Osteoblast (primary cell): ENCODE data around the gene NDUFC1. TPM values are rescaled to one million over a fixed set of nuclear protein-coding genes. Genes with fewer than 3 reads are reported as not detected.

Experiments
- DNase-seq: peaks from one replicate; pipeline ENCODE4 v3.0.0; 2011; ENCODE audit warnings: low spot score, mixed read lengths; ENCODE audit not compliant: insufficient read length; ENCODE audit errors: missing footprints
- H2AFZ ChIP-seq: 2 replicates; pipeline ENCODE4 v1.6.0; 2011; ENCODE audit warnings: mild to moderate bottlenecking, low read length
- H3K27ac ChIP-seq: 2 replicates; pipeline ENCODE4 v1.5.1; 2011; ENCODE audit warnings: mild to moderate bottlenecking, low read depth, low read length, moderate library complexity
- H3K27me3 ChIP-seq: 2 replicates; pipeline ENCODE4 v1.6.0; 2012; ENCODE audit warnings: mild to moderate bottlenecking, control low read depth, inconsistent platforms, low read length, moderate library complexity; ENCODE audit not compliant: insufficient read depth
- H3K36me3 ChIP-seq: 2 replicates; pipeline ENCODE4 v1.5.1; 2011; ENCODE audit warnings: mild to moderate bottlenecking, low read length, control low read depth, moderate library complexity; ENCODE audit not compliant: insufficient read depth
- H3K4me1 ChIP-seq: 2 replicates; pipeline ENCODE4 v1.5.1; 2011; ENCODE audit warnings: mild to moderate bottlenecking, low read length, control low read depth, moderate library complexity; ENCODE audit not compliant: insufficient read depth
- H3K4me2 ChIP-seq: 2 replicates; pipeline ENCODE4 v1.6.0; 2011; ENCODE audit warnings: mild to moderate bottlenecking, low read length; ENCODE audit not compliant: insufficient read depth
- H3K4me3 ChIP-seq: fragments of 200-600 bp; sonication (generic); 3 replicates; pipeline ENCODE4 v1.5.1; 2012; ENCODE audit warnings: mild to moderate bottlenecking, low read length, inconsistent platforms; ENCODE audit not compliant: insufficient read depth
- H3K79me2 ChIP-seq: 2 replicates; pipeline ENCODE4 v1.6.0; 2012; ENCODE audit warnings: mild to moderate bottlenecking, low read length, control low read depth, inconsistent platforms; ENCODE audit not compliant: insufficient read depth
- H3K9me3 ChIP-seq: 2 replicates; pipeline ENCODE4 v1.5.1; 2011; ENCODE audit warnings: low read depth, low read length, control low read depth
- H4K20me1 ChIP-seq: 2 replicates; pipeline ENCODE4 v1.6.0; 2012; ENCODE audit warnings: mild to moderate bottlenecking, low read length, control low read depth; ENCODE audit not compliant: insufficient read depth
- total RNA-seq: library from RNA; depleted of rRNA; stranded (reverse); fragments of >200 nt; gene quantifications from 2 replicates; pipeline ENCODE4 v1.2.3, GENCODE V29; 2012
- TF ChIP-seq, protein P1 (sequence below): IDR thresholded peaks from 2 replicates; pipeline ENCODE4 v1.5.1; 2011; ENCODE audit warnings: mild to moderate bottlenecking, low read depth, low read length, moderate library complexity; ENCODE audit errors: extremely low read depth

NDUFC1 gene
- total RNA-seq, 1 donor: 25.7 TPM

DNA sequence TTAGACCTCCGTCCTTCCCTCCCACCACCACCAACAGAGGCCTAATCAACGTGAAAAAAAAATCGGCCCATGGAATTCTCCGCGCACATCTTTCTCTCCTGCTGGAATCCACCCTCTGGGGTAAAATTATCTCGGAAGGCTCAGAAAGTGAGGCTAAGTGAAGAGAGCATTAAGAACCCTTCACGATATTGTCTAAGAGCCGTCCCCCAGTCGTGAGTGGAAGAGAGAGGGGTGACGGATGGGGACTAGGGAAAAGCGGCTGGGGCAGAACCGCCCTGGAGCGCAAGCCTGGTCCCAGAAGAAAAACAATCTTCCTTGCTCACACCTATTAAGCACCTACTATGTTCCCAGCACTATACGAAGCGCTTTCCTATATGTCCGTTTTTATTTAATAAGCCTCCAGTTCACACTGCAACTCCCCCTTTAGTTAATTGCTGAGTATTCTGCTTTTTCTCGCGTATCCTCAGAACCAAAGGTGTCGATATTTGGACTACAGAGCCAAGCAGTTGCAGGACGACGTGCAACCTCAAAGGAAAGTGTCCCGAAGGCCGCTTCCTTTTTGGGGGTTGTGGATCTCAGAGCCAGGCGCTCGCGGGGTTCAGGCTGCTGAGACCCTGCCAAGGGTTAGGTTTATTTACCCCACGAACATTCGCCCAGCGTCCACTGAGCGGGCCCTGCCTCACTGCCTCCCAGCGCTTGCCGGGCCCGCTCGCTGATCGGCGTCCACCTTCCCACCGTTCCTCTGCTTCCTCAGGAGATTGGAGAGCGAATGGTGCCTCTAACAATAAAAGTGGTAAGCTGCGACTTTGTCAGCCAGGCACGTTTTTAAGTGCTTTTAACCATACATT lies 23.1 kb downstream of the NDUFC1 start:
- H3K4me2 ChIP-seq: peak overlapping the region; percentile 89

DNA sequence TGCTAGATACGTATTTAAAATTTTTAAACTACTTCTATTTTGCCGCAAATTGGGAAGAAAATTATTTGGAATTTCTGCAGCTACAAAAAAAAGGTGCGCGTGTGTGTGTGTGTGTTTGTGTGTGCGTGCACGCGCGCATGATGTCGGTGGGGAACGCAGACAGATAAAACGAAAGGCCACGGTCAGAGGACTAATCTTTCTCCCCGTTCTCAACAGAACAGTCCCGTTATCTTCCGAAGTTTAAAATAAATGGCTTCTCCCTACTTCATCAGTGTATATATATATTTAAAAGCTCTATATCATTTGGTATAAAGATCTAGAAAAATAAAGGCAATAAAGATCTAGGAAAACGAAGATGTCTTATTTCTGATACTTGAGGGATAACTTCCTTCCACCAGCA lies 23.8 kb downstream of the NDUFC1 start:
- Histone ChIP-seq H2AFZ (no peak overlapping the region), H3K9me3 (no peaks in the 10 kb centered on the region), H3K4me3 (no peak overlapping the region), H4K20me1 (no peaks in the 10 kb centered on the region), H3K36me3 (no peaks in the 10 kb centered on the region), H3K27me3 (peaks cover 4% of the 10 kb centered on the region), H3K79me2 (no peaks in the 10 kb centered on the region), H3K4me1 (peaks cover 11% of the 10 kb centered on the region), H3K27ac (no peak overlapping the region), H3K4me2 (peak overlapping the region; percentile 89)
- no peak for DNase-seq
- TF ChIP-seq, protein P1, sequence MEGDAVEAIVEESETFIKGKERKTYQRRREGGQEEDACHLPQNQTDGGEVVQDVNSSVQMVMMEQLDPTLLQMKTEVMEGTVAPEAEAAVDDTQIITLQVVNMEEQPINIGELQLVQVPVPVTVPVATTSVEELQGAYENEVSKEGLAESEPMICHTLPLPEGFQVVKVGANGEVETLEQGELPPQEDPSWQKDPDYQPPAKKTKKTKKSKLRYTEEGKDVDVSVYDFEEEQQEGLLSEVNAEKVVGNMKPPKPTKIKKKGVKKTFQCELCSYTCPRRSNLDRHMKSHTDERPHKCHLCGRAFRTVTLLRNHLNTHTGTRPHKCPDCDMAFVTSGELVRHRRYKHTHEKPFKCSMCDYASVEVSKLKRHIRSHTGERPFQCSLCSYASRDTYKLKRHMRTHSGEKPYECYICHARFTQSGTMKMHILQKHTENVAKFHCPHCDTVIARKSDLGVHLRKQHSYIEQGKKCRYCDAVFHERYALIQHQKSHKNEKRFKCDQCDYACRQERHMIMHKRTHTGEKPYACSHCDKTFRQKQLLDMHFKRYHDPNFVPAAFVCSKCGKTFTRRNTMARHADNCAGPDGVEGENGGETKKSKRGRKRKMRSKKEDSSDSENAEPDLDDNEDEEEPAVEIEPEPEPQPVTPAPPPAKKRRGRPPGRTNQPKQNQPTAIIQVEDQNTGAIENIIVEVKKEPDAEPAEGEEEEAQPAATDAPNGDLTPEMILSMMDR: no peak

More for the DNA sequence above, 23.1 kb downstream of the NDUFC1 start:
- Histone ChIP-seq H3K4me3 (peak overlapping the region; percentile 72), H3K9me3 (no peaks in the 10 kb centered on the region), H3K36me3 (no peaks in the 10 kb centered on the region), H3K79me2 (no peaks in the 10 kb centered on the region), H2AFZ (peak overlapping the region; percentile 90), H3K4me1 (peaks cover 11% of the 10 kb centered on the region), H4K20me1 (no peaks in the 10 kb centered on the region), H3K27me3 (peaks cover 4% of the 10 kb centered on the region), H3K27ac (no peak overlapping the region)
- TF ChIP-seq, protein P1: no peak
- DNase-seq: peak; percentile 64

DNA sequence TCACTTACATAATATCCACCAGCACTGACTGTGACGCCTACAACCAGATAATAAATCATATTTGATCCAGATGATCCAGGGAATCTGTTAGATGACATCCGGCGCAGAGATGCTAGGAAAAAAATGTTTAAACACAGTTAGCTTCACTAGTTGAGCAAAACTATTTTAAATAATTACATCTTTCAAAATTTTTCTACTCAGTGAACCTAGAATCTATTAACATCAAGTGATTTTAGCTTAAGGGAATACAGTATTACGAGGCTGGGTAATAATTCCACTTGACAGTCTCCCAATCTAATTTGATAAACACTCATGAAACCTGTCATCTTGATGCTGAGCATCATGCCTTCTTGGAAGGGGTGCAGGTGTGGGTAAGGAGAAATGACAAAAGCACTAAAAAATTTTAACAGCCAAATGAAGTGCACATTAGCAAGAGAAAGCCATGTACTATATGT lies 27.0 kb downstream of the NDUFC1 start:
- Histone ChIP-seq H3K4me3 (no peak overlapping the region), H2AFZ (no peak overlapping the region), H3K9me3 (no peaks in the 10 kb centered on the region), H3K27me3 (peaks cover 4% of the 10 kb centered on the region), H3K36me3 (no peaks in the 10 kb centered on the region), H3K4me1 (peaks cover 2% of the 10 kb centered on the region), H4K20me1 (no peaks in the 10 kb centered on the region), H3K27ac (no peak overlapping the region), H3K4me2 (no peak overlapping the region), H3K79me2 (no peaks in the 10 kb centered on the region)
- TF ChIP-seq, protein P1: no peak
- no peak for DNase-seq

DNA sequence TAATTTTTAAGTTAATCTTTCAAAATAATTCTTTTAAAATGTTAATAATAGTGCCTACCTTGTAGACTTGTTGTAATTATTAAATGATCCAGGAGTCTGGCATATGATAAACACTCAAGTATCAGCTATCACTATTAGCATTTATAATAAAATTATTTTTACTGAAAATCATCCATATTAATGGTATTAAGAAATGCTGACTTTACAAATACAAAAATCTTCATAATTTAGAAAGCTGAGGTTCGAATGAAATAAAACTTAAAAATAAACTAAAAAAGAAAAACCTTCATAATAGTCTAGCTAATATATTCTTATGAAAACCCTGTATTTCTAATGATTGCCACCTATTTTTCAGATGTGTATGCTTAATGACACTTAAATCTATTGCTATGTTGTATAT lies 27.5 kb downstream of the NDUFC1 start:
- Histone ChIP-seq H3K36me3 (no peaks in the 10 kb centered on the region), H3K79me2 (no peaks in the 10 kb centered on the region), H3K4me1 (no peaks in the 10 kb centered on the region), H3K27me3 (peaks cover 4% of the 10 kb centered on the region), H4K20me1 (no peaks in the 10 kb centered on the region), H3K4me2 (no peak overlapping the region), H2AFZ (no peak overlapping the region), H3K9me3 (no peaks in the 10 kb centered on the region), H3K4me3 (no peak overlapping the region), H3K27ac (no peak overlapping the region)
- TF ChIP-seq, protein P1: no peak
- no peak for DNase-seq
